HEK293T (cell line): ENCODE results near the gene SCMH1.

Experiments used
- BHLHE40 ChIP-seq: fragments of 450-650 bp; IDR thresholded peaks from 2 replicates; pipeline ENCODE4 v1.6.1; 2016; ENCODE audit warnings: mild to moderate bottlenecking, moderate library complexity, borderline replicate concordance
- FOXA1 ChIP-seq: fragments of 450-650 bp; IDR thresholded peaks from 2 replicates; pipeline ENCODE4 v1.6.1; 2016; ENCODE audit warnings: mild to moderate bottlenecking

GRCh38 chr1:41162441-41162840 is 79.7 kb downstream of the SCMH1 start:
- TF ChIP-seq BHLHE40 (no peak), FOXA1 (no peak)
